Ectodermal cell (in vitro differentiated cells): Measurements from ENCODE around the gene VTA1.

Experiments
- H3K27ac ChIP-seq: 2 replicates; pipeline ENCODE4 v1.7.0; 2013; ENCODE audit warnings: mild to moderate bottlenecking, low read depth, low read length; ENCODE audit not compliant: insufficient read depth, poor library complexity, severe bottlenecking
- H3K27me3 ChIP-seq: 2 replicates; pipeline ENCODE4 v1.7.0; 2013; ENCODE audit warnings: mild to moderate bottlenecking, low read length; ENCODE audit not compliant: insufficient read depth, control insufficient read depth, poor library complexity, severe bottlenecking
- H3K36me3 ChIP-seq: one replicate; pipeline ENCODE4 v1.7.0; 2013; ENCODE audit warnings: low read length; ENCODE audit not compliant: control insufficient read depth, insufficient read depth
- H3K4me1 ChIP-seq: one replicate; pipeline ENCODE4 v1.7.0; 2013; ENCODE audit warnings: low read length; ENCODE audit not compliant: control insufficient read depth, insufficient read depth
- H3K4me3 ChIP-seq: 2 replicates; pipeline ENCODE4 v1.7.0; 2013; ENCODE audit warnings: low read depth, low read length, control low read depth; ENCODE audit not compliant: insufficient read depth
- H3K9me3 ChIP-seq: 2 replicates; pipeline ENCODE4 v1.7.0; 2013; ENCODE audit warnings: mild to moderate bottlenecking, low read length, moderate library complexity; ENCODE audit not compliant: control insufficient read depth
- WGBS, 2 experiments: methylation state at CpG; one replicate each; pipeline ENCODE4 v1.1.7; 2013; ENCODE audit warnings: missing lambda C conversion rate in 2 of 2; 5-methylcytosine and 5-hydroxymethylcytosine counted together

The VTA1 gene

DNA sequence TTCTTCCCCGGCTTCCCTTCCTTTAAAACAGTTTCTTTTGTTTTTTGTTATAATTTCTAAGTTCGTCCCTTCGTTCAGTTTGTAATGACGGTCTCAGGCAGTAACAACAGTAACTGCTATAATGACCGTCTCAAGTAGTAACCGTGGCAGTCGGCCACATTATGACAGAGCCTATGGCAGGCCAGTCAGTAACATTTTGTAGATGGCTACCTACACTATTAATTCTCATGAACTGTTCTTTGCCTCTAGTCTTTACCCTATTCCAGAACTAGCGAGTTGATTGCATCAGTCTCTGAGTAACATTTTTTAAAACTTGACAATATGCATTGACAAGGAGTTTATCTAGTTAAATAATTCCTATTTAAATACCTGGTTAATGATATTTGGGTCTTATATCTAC, 111.7 kb downstream of the VTA1 start:
- Histone ChIP-seq H3K27ac (no peak overlapping the region), H3K4me1 (no peaks in the 10 kb centered on the region), H3K9me3 (no peaks in the 10 kb centered on the region), H3K27me3 (no peaks in the 10 kb centered on the region), H3K36me3 (no peaks in the 10 kb centered on the region), H3K4me3 (no peak overlapping the region)
- 95 to 97% methylated on average over 8 of the region's 8 CpGs for WGBS, 2 experiments

DNA sequence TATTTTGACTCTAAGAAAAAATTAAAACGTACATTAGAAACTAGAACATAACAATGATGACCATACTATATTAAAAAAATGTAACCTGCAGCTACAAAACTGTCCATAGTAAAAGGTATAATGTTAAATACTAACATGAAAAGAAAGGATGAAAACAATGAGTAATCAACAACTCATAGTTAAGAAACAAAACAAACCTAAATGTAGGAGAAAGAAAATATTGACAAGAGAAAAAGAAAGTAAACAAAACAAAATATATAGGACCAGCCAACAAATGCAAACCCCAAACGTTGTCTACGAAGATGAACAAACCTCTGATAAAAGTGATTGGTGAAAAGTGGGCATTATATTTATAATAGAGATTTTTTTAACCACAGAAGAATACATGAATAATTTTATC, 113.7 kb downstream of the VTA1 start:
- no peaks in the 10 kb centered on the region for H3K9me3 ChIP-seq
- no peak overlapping the region for H3K27ac ChIP-seq
- WGBS, 2 experiments: no CpG with 5 or more reads among the region's 3 CpGs
- H3K4me3 ChIP-seq: no peak overlapping the region
- no peaks in the 10 kb centered on the region for H3K27me3 ChIP-seq
- H3K4me1 ChIP-seq: no peaks in the 10 kb centered on the region
- no peaks in the 10 kb centered on the region for H3K36me3 ChIP-seq

DNA sequence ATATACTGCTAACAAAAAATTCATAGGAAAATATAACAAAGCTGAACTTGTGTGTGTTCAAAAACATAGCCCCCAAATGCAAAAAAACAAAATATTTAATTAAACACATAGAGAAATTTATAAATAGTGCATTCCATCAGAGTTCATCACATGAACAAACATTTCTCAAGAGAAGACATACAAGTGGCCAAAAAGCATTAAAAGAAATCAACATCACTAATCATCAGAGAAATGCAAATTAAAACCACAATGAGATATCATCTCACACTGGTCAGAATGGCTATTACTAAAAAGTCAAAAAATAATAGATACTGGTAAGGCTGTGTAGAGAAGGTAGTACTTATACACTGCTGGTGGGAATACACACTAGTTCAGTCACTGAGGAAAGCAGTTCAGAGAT, 115.2 kb downstream of the VTA1 start:
- Histone ChIP-seq H3K27me3 (no peaks in the 10 kb centered on the region), H3K27ac (no peak overlapping the region), H3K4me3 (no peak overlapping the region), H3K4me1 (no peaks in the 10 kb centered on the region), H3K9me3 (no peaks in the 10 kb centered on the region), H3K36me3 (no peaks in the 10 kb centered on the region)

DNA sequence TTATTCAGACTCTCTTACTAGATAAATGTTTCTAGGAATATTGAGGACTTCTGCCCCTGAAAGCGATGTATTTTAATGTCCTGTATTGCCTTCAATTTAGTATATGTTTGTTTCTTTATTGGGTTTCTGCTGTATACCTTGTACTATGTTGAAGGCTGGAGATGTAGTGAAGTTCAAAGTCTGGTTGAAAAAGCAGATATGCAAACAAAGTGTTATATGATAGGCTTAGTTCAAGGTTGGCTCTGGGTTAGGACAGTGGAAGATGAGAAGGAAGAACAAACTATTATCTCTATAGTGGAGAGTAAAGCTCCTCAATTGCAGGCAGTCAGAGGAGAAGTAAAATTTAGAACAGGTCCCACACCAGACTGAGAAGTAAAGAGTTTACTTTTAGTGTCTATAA, 118.4 kb downstream of the VTA1 start:
- Histone ChIP-seq H3K9me3 (no peaks in the 10 kb centered on the region), H3K27me3 (no peaks in the 10 kb centered on the region), H3K36me3 (no peaks in the 10 kb centered on the region), H3K4me1 (no peaks in the 10 kb centered on the region), H3K4me3 (no peak overlapping the region), H3K27ac (no peak overlapping the region)
- WGBS, 2 experiments: 100% methylated on average over 1 of the region's 1 CpG

DNA sequence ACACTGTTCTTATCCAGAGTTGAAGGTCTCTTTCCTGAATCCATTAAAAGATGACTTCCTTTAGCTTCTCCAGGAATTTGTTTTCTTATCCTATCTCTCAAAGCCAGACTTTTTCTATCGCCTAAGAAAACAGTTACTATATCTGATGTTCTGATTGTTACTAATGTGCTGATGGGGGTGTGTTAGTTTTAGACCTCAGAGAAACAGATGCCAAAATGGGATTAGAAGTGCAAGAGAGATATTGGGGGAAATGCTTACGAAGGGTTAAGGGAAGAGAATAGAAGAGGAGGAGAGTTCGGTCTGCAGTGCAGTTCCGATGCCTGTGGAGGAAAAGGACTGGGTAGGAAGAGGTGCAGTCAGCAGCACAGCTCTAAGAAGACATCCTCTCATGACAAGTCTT, 119.0 kb downstream of the VTA1 start:
- H3K36me3 ChIP-seq: no peaks in the 10 kb centered on the region
- H3K4me3 ChIP-seq: no peak overlapping the region
- no peaks in the 10 kb centered on the region for H3K9me3 ChIP-seq
- no peak overlapping the region for H3K27ac ChIP-seq
- no peaks in the 10 kb centered on the region for H3K4me1 ChIP-seq
- H3K27me3 ChIP-seq: no peaks in the 10 kb centered on the region
- whole genome bisulfite sequencing, 2 experiments: 81 to 83% methylated on average over 3 to 4 of the region's 4 CpGs

DNA sequence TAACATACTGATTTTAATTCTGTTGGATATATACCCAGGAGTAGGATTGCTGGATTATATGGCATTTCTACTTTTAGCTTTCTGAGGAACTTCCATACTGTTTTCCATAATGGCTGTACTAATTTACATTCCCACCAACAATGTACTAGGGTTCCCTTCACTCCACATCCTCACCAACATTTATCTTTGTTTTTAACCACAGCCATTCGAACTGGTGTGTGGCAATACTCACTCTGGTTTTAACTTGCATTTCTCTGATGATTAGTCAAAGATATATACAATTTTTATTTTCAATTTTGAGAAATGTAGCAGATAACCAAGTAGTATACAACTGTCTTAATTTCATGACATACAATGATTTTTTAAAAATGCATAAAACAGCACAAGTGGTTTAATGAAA, 124.4 kb downstream of the VTA1 start:
- Histone ChIP-seq H3K4me1 (no peaks in the 10 kb centered on the region), H3K27ac (no peak overlapping the region), H3K4me3 (no peak overlapping the region), H3K27me3 (no peaks in the 10 kb centered on the region), H3K9me3 (no peaks in the 10 kb centered on the region), H3K36me3 (no peaks in the 10 kb centered on the region)
- WGBS, 2 experiments: 67 to 88% methylated on average over 1 of the region's 1 CpG
